Astrocyte (in vitro differentiated cells and primary cell): ENCODE data around the gene MAPK9.

Source experiments
- CTCF ChIP-seq: IDR thresholded peaks from 2 replicates; pipeline ENCODE4 v1.5.1; 2011; ENCODE audit warnings: low read depth, mild to moderate bottlenecking, inconsistent platforms, low read length, moderate library complexity; ENCODE audit not compliant: insufficient read depth
- EZH2 ChIP-seq: IDR thresholded peaks from 2 replicates; pipeline ENCODE4 v1.6.1; 2012; ENCODE audit warnings: mild to moderate bottlenecking, low read length, inconsistent platforms; ENCODE audit not compliant: insufficient read depth

DNA sequence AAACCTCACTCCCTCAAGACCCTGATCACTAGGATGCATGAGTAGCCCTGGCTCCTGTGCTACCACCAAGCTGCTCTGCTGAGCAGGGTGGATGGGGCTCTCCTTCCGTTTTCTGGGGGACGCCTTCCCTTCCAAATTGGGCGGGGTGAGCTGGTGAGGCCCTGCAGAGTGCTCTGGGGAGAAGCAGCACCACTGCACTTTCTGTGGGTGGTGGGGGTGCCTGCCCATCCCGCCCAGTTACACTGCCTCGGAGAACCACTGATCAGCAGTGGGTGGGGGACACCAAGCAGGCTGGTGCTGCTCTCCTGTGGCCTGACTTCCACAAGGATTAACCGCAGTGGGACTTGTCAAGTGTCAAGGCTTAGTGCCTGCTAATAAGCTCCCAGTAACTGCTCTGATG is 42.3 kb upstream of the MAPK9 start:
- TF ChIP-seq CTCF = no peak
- no peak for TF ChIP-seq EZH2
